ENCODE results near the gene ZSWIM5.
"Not testable (repeated sequence)": the region's sequence is repeated elsewhere in the genome, so short reads cannot be mapped to it uniquely, and the experiment has no call there.

The ZSWIM5 gene

DNA sequence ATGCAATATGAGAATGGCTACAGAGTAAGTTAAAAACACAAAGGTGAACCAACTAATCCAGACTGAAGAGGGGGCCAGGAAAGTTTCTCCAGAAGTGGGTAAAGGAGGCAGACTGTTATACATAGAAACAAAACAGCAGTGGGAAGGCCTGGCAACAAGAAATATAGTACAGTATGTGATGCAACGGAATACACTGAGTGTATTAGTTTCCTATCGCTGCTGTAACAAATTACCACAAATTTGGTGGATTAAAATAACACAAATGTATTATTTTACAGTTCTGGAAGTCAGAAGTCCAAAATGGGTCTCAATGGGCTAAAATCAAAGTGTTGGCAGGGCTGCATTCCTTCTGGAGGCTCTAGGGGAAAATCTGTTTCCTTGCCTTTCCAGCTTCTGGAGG is 95.2 kb downstream of the ZSWIM5 start:
- H3K27ac ChIP-seq: no peak overlapping the region
- H3K9me3 ChIP-seq (ENCODE audit: low read depth, low read length): no peaks in the 10 kb centered on the region
- DNase-seq (ENCODE audit: low read depth, low spot score): no peak
- no peak overlapping the region for H3K9ac ChIP-seq (ENCODE audit: insufficient read length)
- H3K4me3 ChIP-seq: no peak overlapping the region
- no peak for TF ChIP-seq POLR2AphosphoS5 (IDR thresholded peaks at IDR 0.05; ENCODE audit: borderline replicate concordance, low read depth, low read length)
- no peak for TF ChIP-seq FOXP2 (optimal IDR thresholded peaks at IDR 0.05; ENCODE audit: control extremely low read depth, extremely low read length, insufficient read depth)
- TF ChIP-seq EZH2 (IDR thresholded peaks at IDR 0.05): no peak
- no peaks in the 10 kb centered on the region for H3K36me3 ChIP-seq (ENCODE audit: insufficient read depth, low read length)

DNA sequence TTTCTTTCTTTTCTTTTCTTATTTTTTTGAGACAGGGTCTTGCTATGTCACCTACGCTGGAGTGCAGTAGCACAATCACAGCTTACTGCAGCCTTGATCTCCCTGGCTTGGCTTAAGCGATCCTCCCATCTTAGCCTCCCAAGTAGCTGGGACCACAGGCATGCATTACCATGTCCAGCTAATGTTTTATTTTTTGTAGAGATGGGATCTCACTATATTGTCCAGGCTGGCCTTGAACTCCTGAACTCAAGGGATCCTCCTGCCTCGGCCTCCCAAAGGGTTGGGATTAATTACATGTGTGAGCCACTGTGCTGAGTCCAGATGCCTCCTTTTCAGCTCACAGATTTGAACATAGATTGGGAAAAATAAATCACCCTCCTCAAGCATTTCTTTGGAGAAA is 98.6 kb downstream of the ZSWIM5 start:
- TF ChIP-seq EZH2 (IDR thresholded peaks at IDR 0.05): no peak
- no peak for TF ChIP-seq FOXP2 (optimal IDR thresholded peaks at IDR 0.05; ENCODE audit: control extremely low read depth, extremely low read length, insufficient read depth)
- TF ChIP-seq POLR2AphosphoS5 (IDR thresholded peaks at IDR 0.05; ENCODE audit: borderline replicate concordance, low read depth, low read length): no peak
- H3K4me3 ChIP-seq: no peak overlapping the region
- H3K9me3 ChIP-seq (ENCODE audit: low read depth, low read length): no peaks in the 10 kb centered on the region
- no peak overlapping the region for H3K27ac ChIP-seq
- H3K36me3 ChIP-seq (ENCODE audit: insufficient read depth, low read length): no peaks in the 10 kb centered on the region
- H3K9ac ChIP-seq (ENCODE audit: insufficient read length): no peak overlapping the region
- no peak for DNase-seq (ENCODE audit: low read depth, low spot score)

DNA sequence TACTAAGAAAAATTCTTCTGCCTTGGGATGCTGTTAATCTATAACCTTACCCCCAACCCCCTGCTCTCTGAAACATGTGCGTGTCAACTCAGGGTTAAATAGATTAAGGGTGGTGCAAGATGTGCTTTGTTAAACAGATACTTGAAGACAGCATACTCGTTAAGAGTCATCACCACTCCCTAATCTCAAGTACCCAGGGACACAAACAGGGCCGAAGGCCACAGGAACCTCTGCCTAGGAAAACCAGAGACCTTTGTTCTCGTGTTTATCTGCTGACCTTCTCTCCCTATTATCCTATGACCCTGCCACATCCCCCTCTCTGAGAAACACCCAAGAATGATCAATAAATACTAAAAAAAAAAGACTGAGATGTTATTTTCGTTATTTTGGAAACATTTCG is 99.5 kb downstream of the ZSWIM5 start:
- not testable (repeated sequence) for DNase-seq (ENCODE audit: low read depth, low spot score); H3K27ac ChIP-seq; H3K9me3 ChIP-seq (ENCODE audit: low read depth, low read length); H3K36me3 ChIP-seq (ENCODE audit: insufficient read depth, low read length); H3K4me3 ChIP-seq; H3K9ac ChIP-seq (ENCODE audit: insufficient read length)

DNA sequence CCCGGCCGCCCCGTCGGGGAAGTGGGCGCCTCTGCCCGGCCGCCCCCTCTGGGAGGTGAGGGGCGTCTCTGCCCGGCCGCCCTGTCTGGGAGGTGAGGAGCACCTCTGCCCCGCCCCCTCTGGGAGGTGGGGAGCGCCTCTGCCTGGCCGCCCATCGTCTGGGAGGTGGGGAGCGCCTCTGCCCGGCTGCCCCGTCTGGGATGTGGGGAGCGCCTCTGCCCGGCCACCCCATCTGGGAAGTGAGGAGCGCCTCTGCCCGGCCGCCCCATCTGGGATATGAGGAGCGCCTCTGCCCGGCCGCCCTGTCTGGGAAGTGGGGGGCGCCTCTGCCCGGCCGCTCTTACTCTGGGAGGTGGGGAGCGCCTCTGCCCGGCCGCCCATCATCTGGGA is 100.3 kb downstream of the ZSWIM5 start:
- not testable (repeated sequence) for H3K9me3 ChIP-seq (ENCODE audit: low read depth, low read length)

DNA sequence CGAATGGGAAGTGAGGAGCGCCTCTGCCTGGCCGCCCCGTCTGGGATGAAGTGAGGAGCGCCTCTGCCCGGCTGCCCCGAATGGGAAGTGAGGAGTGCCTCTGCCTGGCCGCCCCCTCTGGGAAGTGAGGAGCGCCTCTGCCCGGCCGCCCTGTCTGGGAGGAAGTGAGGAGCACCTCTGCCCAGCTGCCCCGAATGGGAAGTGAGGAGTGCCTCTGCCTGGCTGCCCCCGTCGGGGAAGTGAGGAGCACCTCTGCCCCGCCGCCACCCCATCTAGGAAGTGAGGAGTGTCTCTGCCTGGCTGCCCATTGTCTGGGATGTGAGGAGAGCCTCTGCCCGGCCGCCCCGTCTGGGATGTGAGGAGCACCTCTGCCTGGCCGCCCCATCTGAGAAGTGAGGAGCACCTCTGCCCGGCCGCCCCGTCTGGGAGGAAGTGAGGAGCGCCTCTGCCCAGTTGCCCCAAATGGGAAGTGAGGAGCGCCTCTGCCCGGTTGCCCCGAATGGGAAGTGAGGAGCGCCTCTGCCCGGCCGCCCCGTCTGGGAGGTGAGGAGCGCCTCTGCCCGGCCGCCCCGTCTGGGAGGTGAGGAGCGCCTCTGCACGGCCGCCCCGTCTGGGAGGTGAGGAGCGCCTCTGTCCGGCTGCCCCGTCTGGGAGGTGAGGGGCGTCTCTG is 100.8 kb downstream of the ZSWIM5 start:
- H3K9me3 ChIP-seq (ENCODE audit: low read depth, low read length); DNase-seq (ENCODE audit: low read depth, low spot score); H3K27ac ChIP-seq; H3K9ac ChIP-seq (ENCODE audit: insufficient read length); H3K36me3 ChIP-seq (ENCODE audit: insufficient read depth, low read length); H3K4me3 ChIP-seq: not testable (repeated sequence)

More for the DNA sequence above, 100.3 kb downstream of the ZSWIM5 start:
- not testable (repeated sequence) for H3K4me3 ChIP-seq; DNase-seq (ENCODE audit: low read depth, low spot score); H3K36me3 ChIP-seq (ENCODE audit: insufficient read depth, low read length); H3K9ac ChIP-seq (ENCODE audit: insufficient read length); H3K27ac ChIP-seq

DNA sequence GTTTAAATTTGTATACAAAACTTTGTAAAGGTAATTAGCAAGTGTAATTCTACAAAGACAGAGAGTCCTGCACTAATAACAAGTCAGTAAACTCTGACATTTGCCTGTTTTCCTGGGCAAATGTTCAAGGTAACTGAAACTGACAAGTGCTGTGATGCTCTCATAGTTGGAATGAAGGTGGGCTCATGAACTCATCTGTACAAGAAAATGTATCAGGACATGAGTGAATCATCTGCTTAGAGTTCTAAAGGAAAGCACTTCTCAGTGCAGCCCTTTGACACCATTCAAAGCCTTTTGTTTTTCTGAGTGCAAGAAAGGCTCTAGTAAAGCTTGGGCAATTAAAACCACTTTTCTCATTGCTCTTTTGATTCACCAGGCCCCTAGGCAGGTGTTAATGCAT is 102.9 kb downstream of the ZSWIM5 start:
- Histone ChIP-seq H3K9me3 (ENCODE audit: low read depth, low read length) (no peaks in the 10 kb centered on the region), H3K4me3 (no peak overlapping the region), H3K9ac (ENCODE audit: insufficient read length) (no peak overlapping the region), H3K36me3 (ENCODE audit: insufficient read depth, low read length) (no peaks in the 10 kb centered on the region), H3K27ac (no peak overlapping the region)
- DNase-seq (ENCODE audit: low read depth, low spot score): no peak
- no peak for TF ChIP-seq FOXP2 (optimal IDR thresholded peaks at IDR 0.05; ENCODE audit: control extremely low read depth, extremely low read length, insufficient read depth)
- no peak for TF ChIP-seq EZH2 (IDR thresholded peaks at IDR 0.05)
- TF ChIP-seq POLR2AphosphoS5 (IDR thresholded peaks at IDR 0.05; ENCODE audit: borderline replicate concordance, low read depth, low read length): no peak

DNA sequence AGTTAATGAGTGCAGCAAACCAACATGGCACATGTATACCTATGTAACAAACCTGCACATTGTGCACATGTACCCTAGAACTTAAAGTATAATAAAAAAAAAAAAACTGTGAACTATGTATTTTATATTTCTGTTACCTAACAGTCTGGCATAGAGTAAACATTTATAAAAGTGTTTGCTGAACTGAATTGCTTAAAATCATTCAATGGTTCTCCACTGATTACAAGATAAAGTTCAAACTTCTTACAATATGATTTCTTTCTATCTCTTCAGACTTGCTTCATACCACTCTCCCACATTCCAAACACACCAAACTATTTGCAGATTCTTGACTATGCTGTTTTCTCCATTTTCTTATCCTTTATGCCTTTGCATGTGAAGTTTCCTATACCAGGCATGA is 104.5 kb downstream of the ZSWIM5 start:
- no peak for DNase-seq (ENCODE audit: low read depth, low spot score)
- H3K36me3 ChIP-seq (ENCODE audit: insufficient read depth, low read length): no peaks in the 10 kb centered on the region
- H3K4me3 ChIP-seq: no peak overlapping the region
- no peak overlapping the region for H3K27ac ChIP-seq
- no peak overlapping the region for H3K9ac ChIP-seq (ENCODE audit: insufficient read length)
- TF ChIP-seq EZH2 (IDR thresholded peaks at IDR 0.05): no peak
- no peak for TF ChIP-seq POLR2AphosphoS5 (IDR thresholded peaks at IDR 0.05; ENCODE audit: borderline replicate concordance, low read depth, low read length)
- no peak for TF ChIP-seq FOXP2 (optimal IDR thresholded peaks at IDR 0.05; ENCODE audit: control extremely low read depth, extremely low read length, insufficient read depth)
- H3K9me3 ChIP-seq (ENCODE audit: low read depth, low read length): no peaks in the 10 kb centered on the region

DNA sequence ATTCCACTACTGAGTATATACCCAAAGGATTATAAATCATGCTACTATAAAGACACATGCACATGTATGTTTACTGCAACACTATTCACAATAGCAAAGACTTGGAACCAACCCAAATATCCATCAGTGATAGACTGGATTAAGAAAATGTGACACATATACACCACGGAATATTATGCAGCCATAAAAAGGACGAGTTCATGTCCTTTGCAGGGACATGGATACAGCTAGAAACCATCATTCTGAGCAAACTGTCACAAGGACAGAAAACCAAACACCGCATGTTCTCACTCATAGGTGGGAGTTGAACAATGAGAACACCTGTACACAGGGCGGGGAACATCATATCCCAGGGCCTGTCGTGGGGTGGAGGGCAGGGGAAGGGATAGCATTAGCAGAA is 104.9 kb downstream of the ZSWIM5 start:
- DNase-seq (ENCODE audit: low read depth, low spot score); H3K9ac ChIP-seq (ENCODE audit: insufficient read length); H3K36me3 ChIP-seq (ENCODE audit: insufficient read depth, low read length); H3K27ac ChIP-seq; H3K4me3 ChIP-seq; H3K9me3 ChIP-seq (ENCODE audit: low read depth, low read length): not testable (repeated sequence)

DNA sequence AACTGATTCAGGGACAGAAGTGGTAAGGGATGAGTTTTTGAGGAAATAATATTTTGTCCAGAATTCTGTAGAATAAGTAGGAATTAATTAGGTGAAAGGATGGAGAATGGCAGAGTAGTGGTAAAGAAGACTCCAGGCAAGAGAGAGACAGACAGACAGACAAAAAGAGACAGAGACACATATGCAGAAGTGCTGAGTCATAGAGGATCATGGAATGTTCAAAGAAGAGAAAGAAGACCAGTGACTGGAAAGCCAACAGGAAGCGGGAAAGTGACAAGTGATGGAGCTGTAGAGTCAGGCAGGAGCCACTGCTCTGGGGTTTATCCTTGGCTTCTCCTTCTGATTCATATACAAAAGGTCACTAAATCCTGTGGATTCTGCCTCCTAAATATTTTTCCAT is 108.5 kb downstream of the ZSWIM5 start:
- H3K9me3 ChIP-seq (ENCODE audit: low read depth, low read length): no peaks in the 10 kb centered on the region
- no peak for TF ChIP-seq FOXP2 (optimal IDR thresholded peaks at IDR 0.05; ENCODE audit: control extremely low read depth, extremely low read length, insufficient read depth)
- TF ChIP-seq EZH2 (IDR thresholded peaks at IDR 0.05): no peak
- no peak for TF ChIP-seq POLR2AphosphoS5 (IDR thresholded peaks at IDR 0.05; ENCODE audit: borderline replicate concordance, low read depth, low read length)
- no peak overlapping the region for H3K9ac ChIP-seq (ENCODE audit: insufficient read length)
- H3K36me3 ChIP-seq (ENCODE audit: insufficient read depth, low read length): no peaks in the 10 kb centered on the region
- H3K4me3 ChIP-seq: no peak overlapping the region
- DNase-seq (ENCODE audit: low read depth, low spot score): no peak
- no peak overlapping the region for H3K27ac ChIP-seq

DNA sequence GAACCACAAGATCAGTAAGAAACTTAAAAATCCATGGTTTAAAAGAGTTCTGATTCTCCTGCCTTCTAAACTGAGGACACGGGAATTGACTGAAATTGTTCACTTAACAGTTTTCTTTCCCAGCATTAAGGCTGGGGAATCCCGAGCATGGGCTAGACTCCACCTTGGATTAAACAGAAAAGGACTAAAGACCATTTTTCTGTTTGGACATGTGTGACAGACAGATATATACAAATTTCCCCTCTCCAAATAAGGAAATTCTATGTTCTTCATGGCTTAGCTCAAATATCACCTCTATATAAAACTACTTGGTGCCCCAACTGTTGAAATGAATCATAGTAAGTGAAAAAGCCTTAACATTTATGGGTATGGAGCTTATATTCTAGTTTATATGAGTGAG is 109.3 kb downstream of the ZSWIM5 start:
- Histone ChIP-seq H3K4me3 (no peak overlapping the region), H3K9me3 (ENCODE audit: low read depth, low read length) (no peaks in the 10 kb centered on the region), H3K9ac (ENCODE audit: insufficient read length) (no peak overlapping the region), H3K36me3 (ENCODE audit: insufficient read depth, low read length) (no peaks in the 10 kb centered on the region), H3K27ac (no peak overlapping the region)
- no peak for DNase-seq (ENCODE audit: low read depth, low spot score)
- no peak for TF ChIP-seq POLR2AphosphoS5 (IDR thresholded peaks at IDR 0.05; ENCODE audit: borderline replicate concordance, low read depth, low read length)
- TF ChIP-seq FOXP2 (optimal IDR thresholded peaks at IDR 0.05; ENCODE audit: control extremely low read depth, extremely low read length, insufficient read depth): no peak
- TF ChIP-seq EZH2 (IDR thresholded peaks at IDR 0.05): no peak
